SJSA1 (cell line): Measurements from ENCODE around the gene RPS29. TPM values are rescaled to one million over a fixed set of nuclear protein-coding genes. Genes with fewer than 3 reads are reported as not detected.

Experiments used
- DNase-seq, 2 experiments: peaks; one replicate each; pipeline ENCODE4 v3.0.0-alpha.2; 2015 to 2020; ENCODE audit warnings: low spot score in 2 of 2, low read depth in 1 of 2
- H3K27ac ChIP-seq: fragments of 250-450 bp; sonication (Bioruptor Pico); 2 replicates; pipeline ENCODE4 v1.5.1; 2020; ENCODE audit warnings: mild to moderate bottlenecking, moderate library complexity
- H3K27me3 ChIP-seq: fragments of 250-450 bp; sonication (Bioruptor Pico); replicated peaks from 2 replicates; pipeline ENCODE4 v1.5.1; 2020; ENCODE audit warnings: mild to moderate bottlenecking, moderate library complexity
- H3K36me3 ChIP-seq: fragments of 250-450 bp; sonication (Bioruptor Pico); 2 replicates; pipeline ENCODE4 v1.5.1; 2020; ENCODE audit warnings: mild to moderate bottlenecking
- H3K4me1 ChIP-seq: fragments of 250-450 bp; sonication (Bioruptor Pico); replicated peaks from 2 replicates; pipeline ENCODE4 v1.6.1; 2021; ENCODE audit warnings: mild to moderate bottlenecking
- H3K4me3 ChIP-seq: fragments of 250-450 bp; sonication (Bioruptor Pico); 2 replicates; pipeline ENCODE4 v1.5.1; 2020; ENCODE audit warnings: mild to moderate bottlenecking
- H3K9me3 ChIP-seq: fragments of 250-450 bp; sonication (Bioruptor Pico); replicated peaks from 2 replicates; pipeline ENCODE4 v1.5.1; 2020; ENCODE audit warnings: mild to moderate bottlenecking
- total RNA-seq: library from RNA; depleted of rRNA; stranded (reverse); fragments of >200 nt; shearing (Covaris generic); gene quantifications from 2 replicates; pipeline ENCODE4 v1.2.3, GENCODE V29; 2014; rRNA removed

RPS29 gene
- total RNA-seq, 1 experiment from 2014 or later: 3,165 TPM

- Histone ChIP-seq H3K27ac (no peak overlapping the region), H3K27me3 (no peaks in the 10 kb centered on the region), H3K4me1 (no peaks in the 10 kb centered on the region), H3K9me3 (no peaks in the 10 kb centered on the region), H3K36me3 (no peaks in the 10 kb centered on the region), H3K4me3 (no peak overlapping the region)
- DNase-seq: no peak
These were observed 35.6 kb downstream of the RPS29 start for GRCh38 chr14:49550286-49551184.

DNA sequence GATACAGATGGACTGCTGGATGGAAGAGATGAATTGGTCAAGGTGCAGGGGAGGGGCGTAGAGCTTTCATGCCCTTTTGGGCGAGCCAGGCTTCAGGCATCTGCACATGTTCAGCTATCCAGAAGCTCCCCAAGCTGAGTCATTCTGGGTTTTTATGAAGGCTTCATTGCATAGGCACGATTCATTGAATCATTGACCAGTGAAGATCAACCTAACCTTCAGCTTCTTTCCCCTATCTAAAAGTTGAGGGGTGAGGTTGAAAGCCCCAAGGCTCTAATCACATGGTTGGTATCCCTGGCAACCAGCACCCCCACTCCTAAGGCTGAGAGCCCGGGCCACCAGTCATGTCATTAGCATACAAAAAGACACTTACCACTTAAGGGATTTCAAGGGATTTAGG lies 36.3 kb downstream of the RPS29 start:
- no peak for DNase-seq
- H3K9me3 ChIP-seq: no peaks in the 10 kb centered on the region
- H3K27me3 ChIP-seq: no peaks in the 10 kb centered on the region
- H3K4me1 ChIP-seq: no peaks in the 10 kb centered on the region
- no peak overlapping the region for H3K4me3 ChIP-seq
- no peaks in the 10 kb centered on the region for H3K36me3 ChIP-seq
- H3K27ac ChIP-seq: no peak overlapping the region

DNA sequence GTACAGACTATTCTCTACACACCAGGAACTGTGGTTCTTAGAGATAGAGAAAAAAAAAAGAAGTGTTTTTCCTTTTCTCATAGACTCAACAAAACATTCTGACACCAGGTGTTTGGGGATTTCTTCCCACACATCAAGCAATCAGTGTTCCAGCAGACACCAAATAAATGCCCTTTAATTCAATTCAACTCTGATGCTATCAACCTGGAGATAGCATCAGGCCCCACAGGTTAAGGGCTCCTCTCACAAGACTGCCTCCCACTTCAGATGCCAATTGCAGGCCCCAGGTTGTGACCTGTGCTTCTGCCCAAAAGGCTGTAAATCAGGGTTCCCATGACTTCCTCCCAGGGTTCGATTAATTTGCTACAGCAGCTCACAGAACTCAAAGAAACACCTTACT lies 36.7 kb downstream of the RPS29 start:
- H3K36me3 ChIP-seq: no peaks in the 10 kb centered on the region
- no peaks in the 10 kb centered on the region for H3K9me3 ChIP-seq
- DNase-seq: no peak
- no peak overlapping the region for H3K4me3 ChIP-seq
- no peaks in the 10 kb centered on the region for H3K4me1 ChIP-seq
- no peak overlapping the region for H3K27ac ChIP-seq
- no peaks in the 10 kb centered on the region for H3K27me3 ChIP-seq

- no peak overlapping the region for H3K4me3 ChIP-seq
- H3K27ac ChIP-seq: no peak overlapping the region
- no peaks in the 10 kb centered on the region for H3K27me3 ChIP-seq
- H3K9me3 ChIP-seq: no peaks in the 10 kb centered on the region
- H3K36me3 ChIP-seq: no peaks in the 10 kb centered on the region
- no peaks in the 10 kb centered on the region for H3K4me1 ChIP-seq
- DNase-seq: no peak
These were observed 39.4 kb downstream of the RPS29 start for GRCh38 chr14:49546766-49547165.

DNA sequence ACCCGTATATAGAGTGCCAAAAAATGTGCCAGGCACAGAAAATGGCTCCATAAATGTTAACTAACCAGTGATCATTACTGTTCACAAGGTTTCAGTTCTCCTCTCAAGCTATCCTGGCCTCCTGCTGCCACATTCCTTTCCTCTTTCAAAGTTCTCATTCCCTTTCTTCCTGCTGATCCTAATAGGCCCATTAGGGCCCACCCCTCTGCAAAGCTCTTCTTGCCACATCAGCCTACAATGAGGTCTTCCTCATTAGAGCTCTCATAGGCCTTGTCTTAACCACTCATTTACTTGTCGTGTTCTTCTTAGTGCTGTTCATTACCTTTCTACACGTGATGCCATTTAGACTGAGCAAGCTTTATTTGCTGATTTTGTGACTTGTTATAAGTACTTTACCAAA lies 40.5 kb downstream of the RPS29 start:
- H3K27me3 ChIP-seq: no peaks in the 10 kb centered on the region
- no peak overlapping the region for H3K4me3 ChIP-seq
- no peak for DNase-seq
- no peaks in the 10 kb centered on the region for H3K4me1 ChIP-seq
- H3K36me3 ChIP-seq: no peaks in the 10 kb centered on the region
- H3K9me3 ChIP-seq: no peaks in the 10 kb centered on the region
- H3K27ac ChIP-seq: no peak overlapping the region

DNA sequence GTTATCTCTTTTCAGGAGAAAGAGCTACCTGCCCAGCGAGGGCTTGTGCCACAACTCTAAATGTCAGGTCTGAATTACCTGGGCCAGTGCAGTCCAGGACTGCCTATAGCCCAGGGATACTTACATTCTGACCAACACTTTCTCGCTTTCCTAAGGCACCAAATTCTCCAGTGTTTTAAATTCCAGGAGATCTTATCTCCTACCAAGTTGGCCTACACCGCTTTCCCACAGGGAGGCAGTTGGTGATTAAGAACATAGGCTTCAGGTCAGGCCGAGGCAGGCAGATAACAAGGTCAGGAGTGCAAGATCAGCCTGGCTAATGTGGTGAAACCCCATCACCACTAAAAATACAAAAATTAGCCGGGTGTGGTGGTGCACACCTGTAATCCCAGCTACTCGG lies 41.1 kb downstream of the RPS29 start:
- no peak for DNase-seq
- Histone ChIP-seq H3K4me3 (no peak overlapping the region), H3K27ac (no peak overlapping the region), H3K27me3 (no peaks in the 10 kb centered on the region), H3K4me1 (no peaks in the 10 kb centered on the region), H3K9me3 (no peaks in the 10 kb centered on the region), H3K36me3 (no peaks in the 10 kb centered on the region)

GRCh38 chr14:49541049-49541448 lies 45.1 kb downstream of the RPS29 start:
- no peaks in the 10 kb centered on the region for H3K9me3 ChIP-seq
- H3K4me1 ChIP-seq: no peaks in the 10 kb centered on the region
- no peak overlapping the region for H3K4me3 ChIP-seq
- no peak overlapping the region for H3K27ac ChIP-seq
- no peaks in the 10 kb centered on the region for H3K27me3 ChIP-seq
- DNase-seq: no peak
- H3K36me3 ChIP-seq: no peaks in the 10 kb centered on the region

DNA sequence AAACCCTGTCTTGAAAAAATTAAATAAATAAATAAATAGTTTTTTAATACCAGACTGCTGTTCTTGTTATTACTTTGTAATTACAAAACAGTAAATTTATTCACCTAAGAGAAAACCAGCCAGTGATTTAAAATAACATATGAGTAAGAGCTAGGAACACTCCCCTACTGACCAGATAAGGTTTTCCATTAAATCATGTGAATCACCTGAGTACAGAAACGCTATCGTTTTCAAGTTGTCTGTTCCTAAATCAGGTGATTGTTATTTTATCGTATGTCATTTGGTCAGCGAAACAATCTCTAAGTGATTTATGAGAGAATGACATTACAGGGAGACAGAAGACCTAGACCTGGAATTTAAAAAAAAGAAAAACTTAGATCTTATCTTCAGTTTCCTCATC lies 47.3 kb downstream of the RPS29 start:
- H3K36me3 ChIP-seq: no peaks in the 10 kb centered on the region
- no peaks in the 10 kb centered on the region for H3K27me3 ChIP-seq
- H3K27ac ChIP-seq: no peak overlapping the region
- no peak for DNase-seq
- H3K4me1 ChIP-seq: no peaks in the 10 kb centered on the region
- H3K4me3 ChIP-seq: no peak overlapping the region
- no peaks in the 10 kb centered on the region for H3K9me3 ChIP-seq

Other genes with a start within 250 kb of the RPS29 start
- 39.0 and 46.7 TPM in 2 replicates for gene LRR1, start 12.6 kb upstream of the RPS29 start, total RNA-seq
- gene RPL36AL, start 34.2 kb upstream of the RPS29 start, total RNA-seq: 165 and 336 TPM in 2 replicates
- 80.5 and 106 TPM in 2 replicates for gene MGAT2, start 34.4 kb upstream of the RPS29 start, total RNA-seq
- 10.8 and 12.7 TPM in 2 replicates for gene DNAAF2, start 48.9 kb upstream of the RPS29 start, total RNA-seq
- gene POLE2, start 101.8 kb upstream of the RPS29 start, total RNA-seq: 16.0 and 26.1 TPM in 2 replicates
- gene KLHDC1, start 106.7 kb upstream of the RPS29 start, total RNA-seq: 1.3 and 1.8 TPM in 2 replicates
- gene KLHDC2, start 181.8 kb upstream of the RPS29 start, total RNA-seq: 17.6 and 23.5 TPM in 2 replicates